Mucosa of descending colon (tissue), 3 donors: ENCODE data around the gene SEMA3C. TPM values are rescaled to one million over a fixed set of nuclear protein-coding genes. Genes with fewer than 3 reads are reported as not detected.

ENCODE experiments used
- ATAC-seq: fragments of 200-7000 bp; cut with Tn5 transposase; one replicate; pipeline ENCODE4 v1.9.1; 2020; ENCODE audit warnings: mild to moderate bottlenecking, moderate library complexity
- DNase-seq, 3 donors: peaks; one replicate each; pipeline ENCODE4 v3.0.0-alpha.2; 2020
- H3K36me3 ChIP-seq: fragments of 200-600 bp; one replicate; pipeline ENCODE4 v1.8.0; 2021; ENCODE audit warnings: low read depth, mild to moderate bottlenecking
- H3K4me1 ChIP-seq: fragments of 200-600 bp; one replicate; pipeline ENCODE4 v1.8.0; 2021; ENCODE audit warnings: low read depth, mild to moderate bottlenecking
- H3K4me3 ChIP-seq: fragments of 200-600 bp; one replicate; pipeline ENCODE4 v1.8.0; 2021; ENCODE audit warnings: mild to moderate bottlenecking
- H3K9me3 ChIP-seq: fragments of 200-600 bp; one replicate; pipeline ENCODE4 v1.8.0; 2021; ENCODE audit warnings: mild to moderate bottlenecking
- intact Hi-C, 2 donors: fragments of 100-400 bp; cut with DNase I in 1 of 2; cut with micrococcal nuclease in 1 of 2; formaldehyde crosslinking; loops; one replicate each; pipeline versions ENCODE4 v1.11.0 to v1.11.1; 2022; cut with DNase I, micrococcal nuclease
- total RNA-seq, 3 donors: library from RNA; stranded (reverse); fragmentation: NEBNext Ultra II Directional in 2 of 3; extraction: Animal tissue kit (Norgen Biotek cat#: 25700) in 2 of 3; gene quantifications; one replicate each; pipeline versions ENCODE4 v1.2.1 to v1.2.4, GENCODE V29; 2021 to 2023
- TF ChIP-seq, protein P1 (sequence below): fragments of 200-600 bp; IDR thresholded peaks from one replicate; pipeline ENCODE4 v1.8.0; 2022; ENCODE audit warnings: antibody characterized with exemption, mild to moderate bottlenecking
- donor health status: DM: no; HTN: no; CAD: no; lungs with moderate emphysema.
- donor health status: DM: no; HTN: no; CAD: no.
- donor health status: DM: no; HTN: yes; CAD: no.

SEMA3C gene
- total RNA-seq, 3 donors from 2014 or later, result 72.4 to 150 (median 83.7) TPM

DNA sequence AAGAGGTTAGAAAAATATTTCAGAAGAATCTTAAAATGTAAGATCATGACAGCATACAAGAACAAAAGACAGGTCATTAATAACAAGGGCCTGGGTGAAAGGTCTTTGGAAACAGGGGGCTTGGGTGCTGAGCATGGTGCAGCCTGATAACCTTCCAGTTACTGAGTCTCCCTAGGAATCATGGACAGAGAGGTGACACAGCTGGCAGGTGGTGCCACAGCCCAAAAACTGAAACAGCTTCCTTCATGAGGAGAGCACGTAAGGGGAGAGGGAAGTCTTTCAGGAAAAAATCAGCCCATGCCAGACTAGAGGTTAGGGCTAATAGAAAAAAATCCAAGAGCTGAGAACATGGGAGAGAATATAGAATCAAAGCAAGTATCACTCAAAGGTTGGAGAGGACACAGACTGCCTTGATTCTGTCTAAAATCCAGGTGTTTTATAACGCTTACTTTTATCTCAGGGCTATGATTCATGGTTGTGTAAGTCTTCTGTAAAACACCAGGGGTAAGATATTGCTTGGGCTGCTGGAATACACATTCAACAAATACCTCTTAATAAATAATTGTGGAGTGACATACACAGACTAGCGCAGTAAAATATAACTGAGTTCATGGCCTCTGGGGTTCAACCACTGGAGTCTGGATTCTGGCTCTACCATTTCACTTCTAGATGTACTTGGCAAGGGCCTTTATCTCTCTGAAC is 88.1 kb downstream of the SEMA3C start:
- H3K4me1 ChIP-seq, result no peaks in the 10 kb centered on the region
- DNase-seq (peak in 1 of 3 donors; percentile 6), ATAC-seq (peak; percentile 68)
- H3K4me3 ChIP-seq, result no peak overlapping the region
- H3K36me3 ChIP-seq, result no peaks in the 10 kb centered on the region
- intact Hi-C loops, result no loop called here
- H3K9me3 ChIP-seq, result no peaks in the 10 kb centered on the region
- TF ChIP-seq, protein P1, sequence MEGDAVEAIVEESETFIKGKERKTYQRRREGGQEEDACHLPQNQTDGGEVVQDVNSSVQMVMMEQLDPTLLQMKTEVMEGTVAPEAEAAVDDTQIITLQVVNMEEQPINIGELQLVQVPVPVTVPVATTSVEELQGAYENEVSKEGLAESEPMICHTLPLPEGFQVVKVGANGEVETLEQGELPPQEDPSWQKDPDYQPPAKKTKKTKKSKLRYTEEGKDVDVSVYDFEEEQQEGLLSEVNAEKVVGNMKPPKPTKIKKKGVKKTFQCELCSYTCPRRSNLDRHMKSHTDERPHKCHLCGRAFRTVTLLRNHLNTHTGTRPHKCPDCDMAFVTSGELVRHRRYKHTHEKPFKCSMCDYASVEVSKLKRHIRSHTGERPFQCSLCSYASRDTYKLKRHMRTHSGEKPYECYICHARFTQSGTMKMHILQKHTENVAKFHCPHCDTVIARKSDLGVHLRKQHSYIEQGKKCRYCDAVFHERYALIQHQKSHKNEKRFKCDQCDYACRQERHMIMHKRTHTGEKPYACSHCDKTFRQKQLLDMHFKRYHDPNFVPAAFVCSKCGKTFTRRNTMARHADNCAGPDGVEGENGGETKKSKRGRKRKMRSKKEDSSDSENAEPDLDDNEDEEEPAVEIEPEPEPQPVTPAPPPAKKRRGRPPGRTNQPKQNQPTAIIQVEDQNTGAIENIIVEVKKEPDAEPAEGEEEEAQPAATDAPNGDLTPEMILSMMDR, result no peak

DNA sequence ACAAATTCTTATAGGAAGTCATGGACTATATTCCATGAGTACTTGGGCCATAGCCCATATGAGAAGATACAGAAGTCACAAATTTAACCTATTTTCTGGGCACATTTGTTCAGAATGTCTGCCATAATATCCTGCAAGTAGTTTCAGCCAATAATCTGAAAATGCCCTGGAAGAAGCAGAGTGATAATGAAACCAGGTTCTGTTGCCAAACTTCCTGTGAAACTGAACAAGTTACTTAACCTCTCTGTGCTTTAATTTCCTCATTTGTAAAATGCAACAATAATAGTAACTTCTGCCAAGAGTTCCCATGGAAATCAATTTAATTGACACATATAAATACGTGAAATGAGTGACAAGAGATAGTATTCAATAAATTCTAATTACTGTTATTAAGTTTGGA is 88.8 kb downstream of the SEMA3C start:
- Histone ChIP-seq H3K4me1 (no peaks in the 10 kb centered on the region), H3K4me3 (no peak overlapping the region), H3K9me3 (no peaks in the 10 kb centered on the region), H3K36me3 (no peaks in the 10 kb centered on the region)
- DNase-seq (no peak), ATAC-seq (no peak)
- TF ChIP-seq, protein P1, result no peak
- intact Hi-C loops, result no loop called here

DNA sequence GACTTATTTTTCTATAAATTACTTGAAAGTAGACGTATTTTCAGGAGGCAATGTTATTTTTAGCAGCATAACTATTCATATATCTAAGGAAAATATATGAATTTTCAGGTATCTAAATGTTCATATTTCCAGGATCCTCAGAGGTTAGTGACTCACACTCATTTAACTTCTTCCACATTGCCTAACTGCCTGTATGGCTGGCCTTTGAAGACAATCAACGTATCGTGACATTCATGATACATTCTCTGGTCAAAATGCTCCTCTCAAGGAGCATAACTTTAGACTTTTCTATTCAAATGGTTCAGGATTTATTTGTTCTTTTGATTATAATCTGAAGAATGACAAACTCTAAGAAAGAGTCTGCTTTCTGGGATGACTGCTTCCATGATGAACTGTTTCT is 89.3 kb downstream of the SEMA3C start:
- TF ChIP-seq, protein P1, result no peak
- no peak overlapping the region for H3K4me3 ChIP-seq
- H3K4me1 ChIP-seq, result no peaks in the 10 kb centered on the region
- no peaks in the 10 kb centered on the region for H3K9me3 ChIP-seq
- no peak for DNase-seq
- H3K36me3 ChIP-seq, result no peaks in the 10 kb centered on the region
- intact Hi-C loops, result no loop called here
- no peak for ATAC-seq

DNA sequence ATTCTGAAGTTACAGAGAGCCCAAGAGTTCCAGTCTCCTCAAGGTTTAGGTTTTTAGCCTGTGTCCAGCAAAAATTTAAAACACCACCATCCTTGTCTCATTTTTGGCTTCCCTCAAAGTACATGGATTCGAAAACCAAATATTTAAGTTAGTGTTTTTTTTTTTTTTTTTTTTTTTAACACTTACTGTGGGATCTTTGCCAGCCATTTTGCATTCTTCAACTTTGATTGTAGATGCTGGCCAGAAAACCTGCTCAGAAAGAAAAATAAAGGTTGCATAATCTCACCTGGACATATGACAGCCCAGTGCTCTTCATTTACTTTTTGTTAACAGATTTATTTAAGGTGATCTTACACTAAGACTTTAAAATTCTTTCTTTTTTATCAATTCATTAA is 91.6 kb downstream of the SEMA3C start:
- no peak for DNase-seq
- H3K4me1 ChIP-seq, result no peaks in the 10 kb centered on the region
- no peaks in the 10 kb centered on the region for H3K9me3 ChIP-seq
- no peak overlapping the region for H3K4me3 ChIP-seq
- no peak for ATAC-seq
- no peaks in the 10 kb centered on the region for H3K36me3 ChIP-seq
- intact Hi-C loops, result no loop called here
- TF ChIP-seq, protein P1, result no peak

DNA sequence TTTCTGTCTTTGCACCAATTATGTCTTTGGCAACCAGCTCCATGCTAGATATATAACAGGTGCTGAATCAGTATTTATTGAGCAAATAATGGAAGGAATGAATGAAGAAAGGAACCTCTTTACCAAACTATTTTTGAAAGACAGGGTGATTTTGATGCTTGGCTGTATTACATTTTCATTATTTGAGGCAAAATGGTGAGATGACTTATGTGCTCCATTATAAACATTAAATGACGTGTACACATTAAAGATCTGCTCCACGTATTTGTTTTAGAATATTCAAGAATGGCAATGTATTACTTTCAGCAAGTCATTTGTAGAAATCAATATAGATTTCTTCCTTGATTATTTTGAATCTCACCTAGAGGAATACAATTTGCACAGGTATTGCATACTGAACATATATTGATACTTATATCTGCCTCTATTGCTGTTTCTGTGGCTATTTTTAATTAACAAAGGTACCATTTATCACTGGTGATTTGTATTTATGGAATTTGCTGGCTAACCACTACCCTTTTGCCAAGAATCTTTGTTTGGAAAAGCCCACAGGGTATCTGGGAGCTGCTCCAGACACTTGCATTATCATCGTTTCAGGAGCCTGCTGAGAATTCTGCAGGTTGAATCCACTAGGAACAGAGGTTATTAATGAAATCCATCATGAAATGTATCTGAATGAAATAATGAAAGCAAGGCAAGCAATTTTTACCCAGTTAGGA is 92.2 kb downstream of the SEMA3C start:
- Histone ChIP-seq H3K9me3 (no peaks in the 10 kb centered on the region), H3K4me3 (no peak overlapping the region), H3K36me3 (no peaks in the 10 kb centered on the region), H3K4me1 (no peaks in the 10 kb centered on the region)
- ATAC-seq (no peak), DNase-seq (no peak)
- TF ChIP-seq, protein P1, result no peak
- intact Hi-C loops, result no loop called here
